B cell (primary cell): ENCODE data around the gene TSPAN6.

Experiments used
- EZH2 ChIP-seq: IDR thresholded peaks from 2 replicates; pipeline ENCODE4 v1.6.1; 2012; ENCODE audit warnings: borderline replicate concordance, low read depth, mild to moderate bottlenecking, moderate library complexity, low read length; ENCODE audit not compliant: insufficient read depth, poor library complexity, severe bottlenecking
- TF ChIP-seq, protein P1 (sequence below): fragments of 200-600 bp; IDR thresholded peaks from one replicate; pipeline ENCODE4 v1.8.0; 2022; ENCODE audit warnings: antibody characterized with exemption, mild to moderate bottlenecking

DNA sequence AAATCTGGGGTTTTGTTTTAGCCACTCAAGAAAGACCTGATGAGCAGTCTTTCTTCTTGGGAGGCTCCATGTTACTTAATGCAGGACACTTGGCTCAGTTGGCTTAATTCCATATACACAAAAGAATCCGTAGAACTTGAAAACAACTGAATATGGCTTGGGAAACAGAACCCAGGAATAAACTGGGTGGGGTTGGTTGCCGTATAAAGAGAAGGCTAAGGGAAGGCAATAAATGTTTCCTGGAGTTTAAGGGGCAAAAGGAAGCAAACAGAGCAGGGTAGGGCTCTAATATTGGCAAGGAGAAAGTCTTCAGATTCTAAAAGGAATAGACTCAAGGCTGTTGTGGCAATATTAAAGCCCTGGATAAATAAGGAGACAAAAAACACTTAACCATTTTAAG lies 43.5 kb downstream of the TSPAN6 start:
- TF ChIP-seq, protein P1, sequence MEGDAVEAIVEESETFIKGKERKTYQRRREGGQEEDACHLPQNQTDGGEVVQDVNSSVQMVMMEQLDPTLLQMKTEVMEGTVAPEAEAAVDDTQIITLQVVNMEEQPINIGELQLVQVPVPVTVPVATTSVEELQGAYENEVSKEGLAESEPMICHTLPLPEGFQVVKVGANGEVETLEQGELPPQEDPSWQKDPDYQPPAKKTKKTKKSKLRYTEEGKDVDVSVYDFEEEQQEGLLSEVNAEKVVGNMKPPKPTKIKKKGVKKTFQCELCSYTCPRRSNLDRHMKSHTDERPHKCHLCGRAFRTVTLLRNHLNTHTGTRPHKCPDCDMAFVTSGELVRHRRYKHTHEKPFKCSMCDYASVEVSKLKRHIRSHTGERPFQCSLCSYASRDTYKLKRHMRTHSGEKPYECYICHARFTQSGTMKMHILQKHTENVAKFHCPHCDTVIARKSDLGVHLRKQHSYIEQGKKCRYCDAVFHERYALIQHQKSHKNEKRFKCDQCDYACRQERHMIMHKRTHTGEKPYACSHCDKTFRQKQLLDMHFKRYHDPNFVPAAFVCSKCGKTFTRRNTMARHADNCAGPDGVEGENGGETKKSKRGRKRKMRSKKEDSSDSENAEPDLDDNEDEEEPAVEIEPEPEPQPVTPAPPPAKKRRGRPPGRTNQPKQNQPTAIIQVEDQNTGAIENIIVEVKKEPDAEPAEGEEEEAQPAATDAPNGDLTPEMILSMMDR, result no peak
- no peak for TF ChIP-seq EZH2
